ENCODE data around the gene WWOX.
A peak's percentile ranks its signal among the peaks of the same experiment; 100 is the strongest.

Gene WWOX

GRCh38 chr16:78271981-78272380 lies 172.5 kb downstream of the WWOX start:
- no peak for DNase-seq (ENCODE audit: low read depth, low spot score)

GRCh38 chr16:78274771-78275170 lies 175.3 kb downstream of the WWOX start:
- DNase-seq (ENCODE audit: low read depth, low spot score) = no peak

GRCh38 chr16:78275420-78275819 lies 176.0 kb downstream of the WWOX start:
- DNase-seq (ENCODE audit: low read depth, low spot score) = no peak

- no peak for DNase-seq (ENCODE audit: low read depth, low spot score)
Observed at GRCh38 chr16:78277321-78278055, 178.0 kb downstream of the WWOX start.

- no peak for DNase-seq (ENCODE audit: low read depth, low spot score)
Observed at GRCh38 chr16:78278056-78278450, 178.6 kb downstream of the WWOX start.

- no peak for DNase-seq (ENCODE audit: low read depth, low spot score)
Observed at GRCh38 chr16:78281115-78281514, 181.7 kb downstream of the WWOX start.

- DNase-seq (ENCODE audit: low read depth, low spot score) = no peak
Observed at GRCh38 chr16:78283548-78284251, 184.2 kb downstream of the WWOX start.

GRCh38 chr16:78284326-78284725 lies 184.9 kb downstream of the WWOX start:
- no peak for DNase-seq (ENCODE audit: low read depth, low spot score)

- DNase-seq (ENCODE audit: low read depth, low spot score) = no peak
Observed at GRCh38 chr16:78284957-78285434, 185.5 kb downstream of the WWOX start.

- no peak for DNase-seq (ENCODE audit: low read depth, low spot score)
Observed at GRCh38 chr16:78285437-78285922, 186.0 kb downstream of the WWOX start.

GRCh38 chr16:78286065-78286464 lies 186.6 kb downstream of the WWOX start:
- no peak for DNase-seq (ENCODE audit: low read depth, low spot score)

GRCh38 chr16:78288888-78289287 lies 189.4 kb downstream of the WWOX start:
- DNase-seq (ENCODE audit: low read depth, low spot score) = no peak

GRCh38 chr16:78289373-78289772 lies 189.9 kb downstream of the WWOX start:
- DNase-seq (ENCODE audit: low read depth, low spot score) = no peak

GRCh38 chr16:78289844-78290277 lies 190.4 kb downstream of the WWOX start:
- no peak for DNase-seq (ENCODE audit: low read depth, low spot score)

GRCh38 chr16:78290395-78290794 lies 190.9 kb downstream of the WWOX start:
- DNase-seq (ENCODE audit: low read depth, low spot score) = no peak

GRCh38 chr16:78290872-78291591 lies 191.6 kb downstream of the WWOX start:
- peak; percentile 34 for DNase-seq (ENCODE audit: low read depth, low spot score)

GRCh38 chr16:78291604-78292003 lies 192.2 kb downstream of the WWOX start:
- no peak for DNase-seq (ENCODE audit: low read depth, low spot score)

- no peak for DNase-seq (ENCODE audit: low read depth, low spot score)
Observed at GRCh38 chr16:78292086-78292843, 192.8 kb downstream of the WWOX start.

GRCh38 chr16:78292844-78293380 lies 193.5 kb downstream of the WWOX start:
- DNase-seq (ENCODE audit: low read depth, low spot score) = no peak

GRCh38 chr16:78294538-78295225 lies 195.2 kb downstream of the WWOX start:
- no peak for DNase-seq (ENCODE audit: low read depth, low spot score)
